Rectal smooth muscle tissue (tissue), 1 donor: ENCODE results near the gene RBMX.
"Not testable (repeated sequence)": the region's sequence is repeated elsewhere in the genome, so short reads cannot be mapped to it uniquely, and the experiment has no call there.

Source experiments
- H3K27ac ChIP-seq: one replicate; pipeline ENCODE4 v1.7.0; 2013; ENCODE audit warnings: low read depth, low read length, inconsistent platforms
- H3K27me3 ChIP-seq: one replicate; pipeline ENCODE4 v1.7.0; 2013; ENCODE audit warnings: low read length; ENCODE audit not compliant: control insufficient read depth, insufficient read depth
- H3K36me3 ChIP-seq: one replicate; pipeline ENCODE4 v1.7.0; 2013; ENCODE audit warnings: low read length; ENCODE audit not compliant: control insufficient read depth, insufficient read depth
- H3K4me1 ChIP-seq: one replicate; pipeline ENCODE4 v1.7.0; 2013; ENCODE audit warnings: low read length; ENCODE audit not compliant: control insufficient read depth, insufficient read depth
- H3K4me3 ChIP-seq: one replicate; pipeline ENCODE4 v1.7.0; 2013; ENCODE audit warnings: low read length
- H3K9ac ChIP-seq: one replicate; pipeline ENCODE4 v1.7.0; 2013; ENCODE audit warnings: low read length

RBMX gene

DNA sequence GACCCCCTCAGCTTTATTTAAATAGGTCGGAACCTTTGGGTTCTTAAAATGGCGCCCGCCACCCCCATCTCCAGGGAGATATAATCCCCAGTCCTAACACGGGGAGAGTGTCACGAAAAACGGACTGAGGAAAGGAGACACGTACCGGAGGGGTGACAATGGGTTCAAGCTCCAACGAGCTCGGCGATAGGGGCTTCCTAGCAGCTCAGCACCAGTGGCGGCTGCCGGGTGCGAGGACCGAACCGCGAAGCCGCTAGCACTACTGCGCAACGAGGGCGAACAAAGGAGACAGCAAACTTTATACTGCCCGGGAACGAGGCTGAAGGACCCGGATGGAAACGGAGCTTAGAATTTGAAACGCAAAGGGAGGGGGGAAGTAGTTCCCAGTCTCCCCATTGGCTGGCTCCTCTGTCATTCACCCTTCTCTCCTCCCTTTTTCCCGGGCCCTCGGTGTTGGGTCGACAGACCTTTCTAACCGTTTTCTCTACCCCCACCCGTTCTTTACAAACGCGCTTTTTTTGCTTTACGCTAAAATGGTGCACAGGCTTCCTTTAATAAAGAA, at the start of gene RBMX:
Gene RBMX (minus strand): TSS at position 274 of the 562 bp plus-strand sequence. CDS start 1,298 bp downstream, outside the sequence.
- Histone ChIP-seq H3K36me3 (peaks cover 4% of the 10 kb centered on the region), H3K27me3 (no peaks in the 10 kb centered on the region), H3K4me1 (no peaks in the 10 kb centered on the region), H3K9ac (peak within 1 kb of the TSS; percentile 86), H3K27ac (peak within 1 kb of the TSS; percentile 96), H3K4me3 (peak within 1 kb of the TSS; percentile 90)

- not testable (repeated sequence) for H3K27me3 ChIP-seq, H3K36me3 ChIP-seq, H3K4me3 ChIP-seq, H3K4me1 ChIP-seq, H3K27ac ChIP-seq, H3K9ac ChIP-seq
Measured at GRCh38 chrX:136921438-136921837, 40.9 kb upstream of the RBMX start.

GRCh38 chrX:136920001-136920400, 39.5 kb upstream of the RBMX start:
- H3K4me1 ChIP-seq: no peaks in the 10 kb centered on the region
- H3K27me3 ChIP-seq: no peaks in the 10 kb centered on the region
- H3K36me3 ChIP-seq: no peaks in the 10 kb centered on the region

GRCh38 chrX:136916827-136917226, 36.3 kb upstream of the RBMX start:
- Histone ChIP-seq H3K36me3 (no peaks in the 10 kb centered on the region), H3K27ac (no peak overlapping the region), H3K27me3 (no peaks in the 10 kb centered on the region), H3K9ac (no peak overlapping the region), H3K4me3 (no peak overlapping the region), H3K4me1 (no peaks in the 10 kb centered on the region)

More at GRCh38 chrX:136920001-136920400, 39.5 kb upstream of the RBMX start:
- H3K9ac ChIP-seq: no peak overlapping the region
- H3K4me3 ChIP-seq: no peak overlapping the region
- no peak overlapping the region for H3K27ac ChIP-seq

DNA sequence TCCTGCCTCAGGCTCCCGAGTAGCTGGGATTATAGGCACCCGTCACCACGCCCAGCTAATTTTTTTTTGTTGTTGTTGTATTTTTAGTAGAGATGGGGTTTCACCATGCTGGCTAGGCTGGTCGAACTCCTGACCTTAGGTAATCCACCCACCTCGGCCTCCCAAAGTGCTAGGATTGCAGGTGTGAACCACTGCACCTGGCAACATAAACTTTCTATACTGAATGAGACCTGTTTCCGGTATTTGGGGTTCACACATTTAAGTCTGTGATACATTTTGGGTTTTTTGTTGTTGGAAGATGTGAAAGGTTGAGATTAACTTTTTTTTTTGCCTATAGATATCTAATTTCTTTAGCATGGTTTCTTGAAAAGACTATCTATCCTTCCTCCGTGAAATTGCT, 31.1 kb upstream of the RBMX start:
- not testable (repeated sequence) for H3K4me1 ChIP-seq, H3K27ac ChIP-seq, H3K36me3 ChIP-seq, H3K4me3 ChIP-seq, H3K27me3 ChIP-seq, H3K9ac ChIP-seq

DNA sequence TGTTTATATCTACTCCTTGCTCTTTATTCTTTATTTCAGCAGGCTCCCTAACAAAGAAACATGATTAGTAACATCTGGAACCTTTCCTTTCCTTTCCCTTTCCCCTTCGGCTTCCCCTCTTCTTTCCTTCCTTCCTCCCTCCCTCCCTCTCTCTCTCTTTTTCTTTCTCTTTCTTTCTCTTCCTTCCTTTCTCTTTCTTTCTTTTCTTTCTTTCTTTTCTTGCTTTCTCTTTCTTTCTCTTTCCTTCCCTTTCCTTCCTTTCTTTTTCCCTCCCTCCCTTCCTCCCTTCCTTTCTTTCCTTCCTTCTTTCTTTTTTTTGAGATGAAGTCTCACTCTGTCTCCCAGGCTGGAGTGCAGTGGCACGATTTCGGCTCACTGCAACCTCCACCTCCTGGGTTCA, 30.7 kb upstream of the RBMX start:
- H3K9ac ChIP-seq: no peak overlapping the region
- no peaks in the 10 kb centered on the region for H3K4me1 ChIP-seq
- no peak overlapping the region for H3K4me3 ChIP-seq
- no peak overlapping the region for H3K27ac ChIP-seq
- H3K27me3 ChIP-seq: no peaks in the 10 kb centered on the region
- no peaks in the 10 kb centered on the region for H3K36me3 ChIP-seq

DNA sequence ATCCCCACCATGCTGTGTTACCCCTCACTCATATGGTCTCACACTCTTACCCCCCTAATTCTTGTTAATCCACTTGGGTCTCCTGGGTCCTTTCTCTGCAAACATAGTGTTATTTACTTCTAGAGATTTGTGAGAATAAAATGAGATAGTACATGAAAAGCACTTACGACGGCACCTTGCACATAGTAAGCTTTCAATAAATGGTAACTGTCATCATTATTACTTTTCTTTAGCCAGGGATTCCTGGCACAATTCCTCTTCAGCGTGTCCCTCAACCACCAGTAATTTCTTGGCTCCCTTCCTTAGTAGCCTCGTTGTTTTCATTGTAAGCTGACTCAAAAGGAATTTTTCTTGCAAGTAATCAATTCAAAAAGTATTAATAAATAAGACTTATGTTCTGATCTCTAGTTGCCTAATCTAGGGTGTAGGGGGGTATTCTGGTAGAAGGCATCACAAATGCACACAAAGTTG, 30.1 kb upstream of the RBMX start:
- no peak overlapping the region for H3K27ac ChIP-seq
- H3K9ac ChIP-seq: no peak overlapping the region
- H3K4me3 ChIP-seq: peak overlapping the region; percentile 14

GRCh38 chrX:136909706-136910564, 29.4 kb upstream of the RBMX start:
- Histone ChIP-seq H3K9ac (no peak overlapping the region), H3K4me1 (no peaks in the 10 kb centered on the region), H3K4me3 (peak overlapping the region; percentile 86), H3K27ac (peak overlapping the region; percentile 76), H3K36me3 (no peaks in the 10 kb centered on the region), H3K27me3 (no peaks in the 10 kb centered on the region)

More for the DNA sequence above, 30.1 kb upstream of the RBMX start:
- Histone ChIP-seq H3K27me3 (no peaks in the 10 kb centered on the region), H3K36me3 (no peaks in the 10 kb centered on the region), H3K4me1 (no peaks in the 10 kb centered on the region)

- no peak overlapping the region for H3K9ac ChIP-seq
- H3K27ac ChIP-seq: peak overlapping the region; percentile 76
- peak overlapping the region; percentile 86 for H3K4me3 ChIP-seq
Measured at GRCh38 chrX:136909119-136909705, 28.7 kb upstream of the RBMX start.

GRCh38 chrX:136907621-136908020, 27.1 kb upstream of the RBMX start:
- Histone ChIP-seq H3K36me3 (no peaks in the 10 kb centered on the region), H3K4me1 (no peaks in the 10 kb centered on the region), H3K27me3 (no peaks in the 10 kb centered on the region), H3K27ac (no peak overlapping the region), H3K9ac (no peak overlapping the region), H3K4me3 (no peak overlapping the region)

More at GRCh38 chrX:136909119-136909705, 28.7 kb upstream of the RBMX start:
- Histone ChIP-seq H3K36me3 (no peaks in the 10 kb centered on the region), H3K4me1 (no peaks in the 10 kb centered on the region), H3K27me3 (no peaks in the 10 kb centered on the region)

GRCh38 chrX:136906921-136907510, 26.5 kb upstream of the RBMX start:
- H3K9ac ChIP-seq: no peak overlapping the region
- H3K36me3 ChIP-seq: no peaks in the 10 kb centered on the region
- no peak overlapping the region for H3K4me3 ChIP-seq
- no peak overlapping the region for H3K27ac ChIP-seq
- no peaks in the 10 kb centered on the region for H3K27me3 ChIP-seq
- no peaks in the 10 kb centered on the region for H3K4me1 ChIP-seq

GRCh38 chrX:136904067-136904466, 23.5 kb upstream of the RBMX start:
- H3K4me3 ChIP-seq, H3K27ac ChIP-seq, H3K36me3 ChIP-seq, H3K4me1 ChIP-seq, H3K9ac ChIP-seq, H3K27me3 ChIP-seq: not testable (repeated sequence)
